SK-N-SH treated with all-trans-retinoic acid at 6 μM for 48 hours (cell line): ENCODE results near the gene DPEP2NB.
"Not testable (repeated sequence)": the region's sequence is repeated elsewhere in the genome, so short reads cannot be mapped to it uniquely, and the experiment has no call there.

Experiments used
- ARNTL ChIP-seq: fragments of 450-650 bp; formaldehyde crosslinking; IDR thresholded peaks from 2 replicates; pipeline ENCODE4 v1.5.0; 2020; ENCODE audit warnings: low read depth, mild to moderate bottlenecking, moderate library complexity, borderline replicate concordance
- CREB5 ChIP-seq: fragments of 250-450 bp; sonication (Bioruptor Pico); IDR thresholded peaks from 2 replicates; pipeline ENCODE4 v1.5.1; 2020; ENCODE audit warnings: low read depth, mild to moderate bottlenecking, moderate library complexity
- PATZ1 ChIP-seq: fragments of 250-450 bp; sonication (Bioruptor Pico); IDR thresholded peaks from 2 replicates; pipeline ENCODE4 v1.8.0; 2020; ENCODE audit warnings: mild to moderate bottlenecking, moderate library complexity, borderline replicate concordance
- SNAI2 ChIP-seq: fragments of 250-450 bp; sonication (Bioruptor Pico); IDR thresholded peaks from 2 replicates; pipeline ENCODE4 v1.5.0; 2020; ENCODE audit warnings: mild to moderate bottlenecking, moderate library complexity
- ZFP3 ChIP-seq: fragments of 250-450 bp; sonication (Bioruptor Pico); IDR thresholded peaks from 2 replicates; pipeline ENCODE4 v1.5.0; 2020; ENCODE audit warnings: mild to moderate bottlenecking, moderate library complexity
- ZFP30 ChIP-seq: fragments of 450-650 bp; formaldehyde crosslinking; IDR thresholded peaks from 2 replicates; pipeline ENCODE4 v1.5.0; 2022; ENCODE audit warnings: mild to moderate bottlenecking, moderate library complexity
- ZNF565 ChIP-seq: fragments of 450-650 bp; formaldehyde crosslinking; conservative IDR thresholded peaks from 2 replicates; pipeline ENCODE4 v1.5.0; 2020; ENCODE audit warnings: low read depth, mild to moderate bottlenecking, moderate library complexity
- ZNF8 ChIP-seq: fragments of 450-650 bp; formaldehyde crosslinking; IDR thresholded peaks from 2 replicates; pipeline ENCODE4 v1.5.0; 2020; ENCODE audit warnings: mild to moderate bottlenecking, moderate library complexity

DNA sequence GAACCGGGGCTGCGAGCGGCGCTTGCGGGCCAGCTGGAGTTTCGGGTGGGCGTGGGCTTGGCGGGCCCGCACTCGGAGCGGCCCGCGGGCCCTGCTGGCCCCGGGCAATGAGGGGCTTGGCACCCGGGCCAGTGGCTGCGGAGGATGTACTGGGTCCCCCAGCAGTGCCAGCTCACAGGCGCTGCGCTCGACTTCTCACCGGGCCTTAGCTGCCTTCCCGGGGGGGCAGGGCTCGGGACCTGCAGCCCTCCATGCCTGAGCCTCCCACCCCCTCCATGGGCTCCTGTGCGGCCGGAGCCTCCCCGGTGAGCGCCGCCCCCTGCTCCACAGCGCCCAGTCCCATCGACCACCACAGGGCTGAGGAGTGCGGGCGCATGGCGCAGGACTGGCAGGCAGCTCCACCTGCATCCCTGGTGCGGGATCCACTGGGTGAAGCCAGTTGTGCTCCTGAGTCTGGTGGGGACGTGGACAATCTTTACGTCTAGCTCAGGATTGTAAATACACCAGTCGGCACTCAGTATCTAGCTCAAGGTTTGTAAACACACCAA is 17.4 kb downstream of the DPEP2NB start:
- TF ChIP-seq PATZ1 (CRISPR knock-in tag); ZNF8; ARNTL; ZFP30 (CRISPR knock-in tag); ZNF565; CREB5; ZFP3; SNAI2 (CRISPR knock-in tag): not testable (repeated sequence)
